Measurements from ENCODE around the gene B3GAT1.

Gene B3GAT1

DNA sequence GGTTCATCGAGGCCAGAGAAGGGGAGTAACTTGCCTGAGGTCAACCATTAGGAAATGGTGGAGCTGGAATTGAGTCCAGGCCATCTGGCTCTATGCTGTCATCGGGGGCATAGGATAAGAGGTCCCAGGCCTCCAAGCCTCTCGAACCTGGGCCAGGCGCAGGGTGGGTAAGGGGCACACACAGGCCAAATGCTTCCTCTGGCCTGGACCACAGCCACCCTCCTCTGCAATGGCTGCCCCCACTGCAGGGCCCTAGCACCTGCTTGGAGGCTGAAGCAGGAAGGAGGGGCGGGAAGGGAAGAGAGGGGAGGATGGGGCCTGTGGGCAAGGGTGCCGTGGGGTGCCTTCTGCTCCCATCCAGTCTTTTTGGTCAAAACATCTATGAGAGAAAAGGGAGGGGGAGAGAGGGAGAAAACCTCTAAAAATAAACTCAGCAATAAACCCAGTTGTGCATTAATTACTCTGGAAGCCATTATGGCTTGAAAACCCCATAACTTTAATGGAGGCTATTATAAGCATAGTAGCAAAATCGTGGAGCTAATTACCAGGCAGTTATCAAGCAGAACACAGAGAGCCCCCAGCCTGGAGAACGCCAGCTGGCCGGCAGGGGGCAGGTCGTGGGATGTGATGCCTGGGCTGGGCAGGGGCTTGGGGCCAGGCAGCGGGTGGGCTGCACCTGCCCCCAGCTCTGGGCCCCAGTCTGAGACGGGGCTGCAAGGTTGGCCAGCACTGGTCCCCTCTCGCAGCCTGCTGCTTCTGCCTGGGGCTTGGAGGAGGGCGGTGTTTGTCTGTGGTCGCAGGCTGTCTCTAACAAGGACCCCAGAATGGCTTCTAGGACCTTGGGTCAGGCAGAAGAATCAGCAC lies 21.1 kb downstream of the B3GAT1 start:
- no peak for DNase-seq (ENCODE audit: low spot score)

DNA sequence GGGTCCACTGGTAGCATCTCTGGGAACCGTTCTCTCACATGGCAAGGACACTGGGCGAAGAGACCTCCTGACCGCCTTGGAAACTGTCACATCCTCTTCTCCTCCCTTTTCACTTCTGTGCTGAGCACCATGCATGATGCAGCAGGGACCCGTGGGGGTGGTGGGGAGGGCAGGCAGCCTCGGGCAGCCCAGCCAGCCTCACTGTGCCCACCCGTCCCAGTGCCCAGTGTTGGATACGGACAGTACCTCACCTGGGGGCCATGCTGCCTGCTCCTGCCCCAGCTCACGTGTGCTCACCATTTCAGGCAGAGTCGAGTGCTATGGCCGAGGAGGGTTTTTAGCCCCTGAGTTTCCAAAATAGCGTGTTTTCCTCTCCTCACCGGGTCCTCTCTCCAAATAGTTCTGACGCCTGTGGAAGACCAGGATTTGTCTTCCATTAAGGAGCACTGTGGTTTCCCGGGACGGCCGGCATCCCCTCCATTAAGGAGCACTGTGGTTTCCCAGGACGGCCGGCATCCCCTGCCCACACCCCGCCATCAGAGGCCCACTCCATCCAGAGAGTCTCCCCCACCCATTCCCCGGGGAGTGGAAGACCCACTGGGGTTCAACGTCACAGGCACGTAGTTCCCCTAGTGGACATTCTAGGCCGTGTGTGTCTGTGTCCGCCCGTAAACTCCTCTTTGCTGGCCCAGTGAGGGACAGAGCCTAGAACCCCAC lies 22.4 kb downstream of the B3GAT1 start:
- DNase-seq (ENCODE audit: low spot score), result no peak

DNA sequence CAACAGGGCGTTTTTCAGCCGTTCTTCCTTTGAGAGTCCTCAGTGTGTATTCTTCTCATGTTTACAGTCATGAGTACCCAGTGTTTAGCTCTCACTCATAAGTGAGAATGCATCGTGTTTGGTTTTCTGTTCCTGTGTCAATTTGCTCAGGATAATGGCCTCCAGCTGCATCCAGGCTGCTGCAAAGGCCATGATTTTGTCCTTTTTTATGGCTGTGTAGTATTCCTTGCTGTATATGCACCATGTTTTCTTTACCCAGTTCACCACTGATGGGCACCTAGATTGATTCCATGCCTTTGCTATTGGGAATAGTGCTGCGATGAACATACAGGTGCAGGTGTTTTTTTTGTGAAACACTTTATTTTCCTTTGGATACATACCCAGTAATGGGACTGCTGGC lies 23.5 kb downstream of the B3GAT1 start:
- no peak for DNase-seq (ENCODE audit: low spot score)

DNA sequence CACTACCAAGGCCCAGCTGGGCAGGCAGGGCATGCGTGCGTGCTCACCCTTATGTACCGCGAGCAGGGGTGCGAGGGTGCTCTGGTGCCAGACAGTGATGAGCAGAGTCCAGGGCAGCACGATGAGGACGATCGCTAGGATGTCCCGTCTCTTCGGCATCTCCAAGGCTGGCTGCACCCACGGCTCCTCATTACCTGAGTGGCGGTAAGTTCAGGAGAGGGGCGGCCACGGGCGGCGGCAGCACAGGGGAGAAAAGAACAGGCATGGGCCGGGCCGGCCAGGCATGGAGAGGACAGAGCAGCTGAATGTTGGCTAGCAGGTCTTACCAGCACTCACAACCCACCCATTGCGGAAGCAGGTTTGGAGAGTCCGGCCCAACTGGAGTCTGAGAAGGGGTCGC lies 24.5 kb downstream of the B3GAT1 start:
- no peak for DNase-seq (ENCODE audit: low spot score)

DNA sequence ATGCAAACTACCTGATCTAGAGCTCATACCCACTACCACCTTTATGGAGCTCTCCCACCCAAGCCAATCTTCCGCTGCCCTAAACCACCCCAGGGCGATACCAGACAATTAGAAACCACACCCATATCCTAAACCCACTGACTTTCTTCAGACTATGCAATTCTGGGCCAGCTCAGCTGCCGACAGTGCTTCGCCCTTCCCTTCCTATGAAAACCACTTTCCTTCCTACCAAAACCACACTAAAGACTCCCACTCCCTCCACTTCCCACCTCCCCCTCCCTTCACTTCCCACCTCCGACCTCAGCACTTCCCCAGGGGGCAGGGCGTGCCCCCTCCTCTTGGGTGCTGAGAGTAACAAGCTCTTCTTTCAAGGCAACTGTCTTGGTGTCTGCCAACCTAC lies 25.1 kb downstream of the B3GAT1 start:
- no peak for DNase-seq (ENCODE audit: low spot score)

DNA sequence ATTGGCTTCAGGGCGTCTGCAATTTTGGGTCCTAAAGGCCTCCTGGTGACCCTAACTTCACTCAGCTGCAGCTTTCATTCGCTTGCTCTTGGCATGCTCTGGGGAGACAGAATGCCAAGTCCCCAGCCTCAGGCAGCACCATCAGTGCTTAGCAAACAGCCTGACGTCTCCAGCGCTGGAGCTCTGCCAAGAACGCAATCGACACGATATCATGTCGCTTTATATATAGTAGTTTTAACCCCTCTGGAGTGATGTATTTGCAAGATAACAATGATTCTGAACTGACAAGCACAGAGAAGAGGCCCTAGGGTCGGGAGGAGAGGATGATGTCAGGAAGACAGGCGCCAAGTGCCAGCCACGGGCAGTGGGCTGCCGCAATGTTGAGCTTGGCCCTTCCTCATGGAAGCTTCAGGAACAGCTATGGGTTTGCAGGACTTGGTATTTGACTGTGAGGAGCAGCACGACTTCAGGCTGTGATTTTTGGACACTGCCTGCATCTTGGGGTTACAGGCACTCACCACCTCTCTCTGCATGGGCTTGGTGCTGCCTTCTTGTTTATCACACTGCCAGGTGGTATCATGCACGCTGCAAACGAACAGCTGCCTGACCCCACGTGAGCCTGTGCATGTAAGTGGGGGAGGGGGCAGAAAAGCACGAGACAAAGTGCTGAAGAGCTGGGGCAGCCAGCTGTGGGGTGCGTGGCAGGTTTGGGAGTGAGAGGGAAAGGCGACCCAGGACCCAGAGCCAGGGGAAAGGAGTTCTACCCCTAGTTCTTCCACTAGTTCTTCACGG lies 26.1 kb downstream of the B3GAT1 start:
- no peak for DNase-seq (ENCODE audit: low spot score)

DNA sequence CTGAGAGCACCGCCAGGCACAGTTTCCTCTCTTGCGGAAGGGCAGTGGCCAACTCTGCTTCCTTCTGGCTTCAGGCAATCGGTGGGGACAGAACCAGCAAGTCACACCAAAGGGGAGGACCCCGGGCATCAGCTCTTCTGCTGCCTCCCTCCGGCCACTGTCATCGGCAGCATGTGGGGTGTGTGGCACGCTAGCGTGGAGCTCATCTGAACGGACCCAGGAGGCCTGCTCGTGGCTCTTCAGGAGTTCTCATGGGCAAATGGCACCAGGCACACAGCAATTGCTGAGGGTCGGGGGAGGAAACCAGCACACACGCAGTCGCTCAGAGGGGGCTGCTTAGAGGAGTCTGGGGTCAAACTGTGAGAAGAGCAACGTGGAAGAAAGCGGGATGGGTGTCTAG lies 26.9 kb downstream of the B3GAT1 start:
- DNase-seq (ENCODE audit: low spot score), result no peak

DNA sequence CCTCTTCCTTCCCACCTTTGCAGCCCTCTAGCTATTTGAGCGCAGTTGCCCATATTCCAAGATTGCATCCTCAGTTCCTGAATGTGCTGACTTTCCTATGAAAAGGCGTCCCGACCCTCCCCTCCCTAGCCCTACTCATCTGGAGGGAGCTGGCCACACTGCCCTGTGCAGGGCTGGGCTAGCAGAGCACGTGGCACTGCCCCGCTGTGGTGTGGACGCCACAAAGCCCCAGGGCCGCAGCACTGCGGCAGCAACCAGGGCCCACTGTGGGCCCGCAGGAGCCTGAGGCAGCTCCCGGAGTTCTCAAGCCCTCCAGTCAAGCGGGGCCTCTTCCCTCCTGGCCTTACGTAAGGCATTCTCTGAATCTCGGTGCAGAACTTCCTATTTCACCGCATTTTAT lies 27.6 kb downstream of the B3GAT1 start:
- DNase-seq (ENCODE audit: low spot score), result no peak

DNA sequence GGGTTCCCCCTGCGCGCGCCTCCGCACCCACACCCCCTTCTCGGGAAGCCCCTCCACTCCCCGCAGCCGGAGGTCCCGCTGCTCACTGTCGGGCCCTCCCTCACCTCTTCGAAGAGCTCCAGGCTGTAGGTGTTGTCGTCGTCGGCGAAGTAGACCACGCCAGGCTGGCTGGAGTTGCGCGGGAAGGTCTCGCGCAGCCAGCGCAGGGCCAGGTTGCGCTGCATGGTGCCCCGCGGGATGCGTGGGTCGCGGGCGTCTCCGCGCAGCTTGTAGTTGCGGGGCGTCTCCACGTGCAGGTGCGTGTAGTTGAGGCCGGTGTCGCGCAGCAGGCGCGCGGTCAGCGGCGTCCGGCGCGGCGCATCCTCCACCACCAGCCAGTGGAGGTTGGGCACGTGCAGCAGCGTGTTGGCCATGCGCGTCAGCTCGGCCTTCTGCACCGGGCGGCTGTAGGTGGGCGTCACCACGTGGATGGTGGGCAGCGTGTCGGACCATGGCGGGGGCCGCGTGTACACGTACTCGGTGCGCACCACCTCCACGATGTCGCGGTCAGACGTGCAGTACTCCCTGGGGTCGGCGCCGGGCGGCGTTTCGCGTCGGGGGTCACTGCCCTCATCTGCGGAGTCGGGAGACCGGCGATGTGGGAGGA lies 28.3 kb downstream of the B3GAT1 start:
- DNase-seq (ENCODE audit: low spot score), result no peak

DNA sequence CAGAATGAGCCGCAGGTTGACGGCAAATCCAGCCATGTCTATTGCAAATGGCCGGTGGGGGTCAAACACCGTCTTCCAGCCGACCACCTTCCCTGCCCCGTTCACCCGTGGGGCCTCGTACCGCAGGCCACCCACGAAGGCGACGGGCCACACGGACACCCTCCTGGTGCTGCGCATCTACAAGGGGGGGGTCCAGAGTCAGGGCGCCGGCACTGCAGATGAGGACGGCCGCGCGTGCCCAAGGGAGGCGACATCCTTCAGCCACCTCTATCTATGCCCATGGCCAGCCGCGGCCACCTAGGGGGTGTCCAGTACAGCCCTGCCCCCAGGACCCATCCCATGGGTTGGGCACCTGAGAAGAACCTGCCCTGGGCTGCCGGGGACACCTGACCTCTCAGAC lies 29.2 kb downstream of the B3GAT1 start:
- DNase-seq (ENCODE audit: low spot score), result no peak

DNA sequence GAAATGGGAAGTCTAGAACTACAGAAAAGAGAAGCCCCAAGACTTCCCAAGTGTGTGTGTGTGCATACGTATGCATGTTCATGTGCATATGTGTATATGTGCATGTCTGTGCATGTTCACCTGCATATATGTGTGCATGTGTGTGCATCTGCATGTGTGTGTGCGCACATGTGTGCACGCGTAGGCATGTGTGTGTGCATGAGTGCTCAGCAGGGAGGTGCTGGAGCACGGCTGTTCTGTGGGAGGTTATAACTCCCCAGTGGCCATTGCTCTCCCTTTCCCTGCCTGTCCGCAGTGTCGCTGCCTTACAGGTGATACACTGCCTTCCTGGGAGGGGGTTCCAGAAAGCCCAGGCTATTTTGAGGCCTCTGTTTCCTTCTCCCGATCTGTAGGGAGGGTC lies 29.8 kb downstream of the B3GAT1 start:
- no peak for DNase-seq (ENCODE audit: low spot score)

DNA sequence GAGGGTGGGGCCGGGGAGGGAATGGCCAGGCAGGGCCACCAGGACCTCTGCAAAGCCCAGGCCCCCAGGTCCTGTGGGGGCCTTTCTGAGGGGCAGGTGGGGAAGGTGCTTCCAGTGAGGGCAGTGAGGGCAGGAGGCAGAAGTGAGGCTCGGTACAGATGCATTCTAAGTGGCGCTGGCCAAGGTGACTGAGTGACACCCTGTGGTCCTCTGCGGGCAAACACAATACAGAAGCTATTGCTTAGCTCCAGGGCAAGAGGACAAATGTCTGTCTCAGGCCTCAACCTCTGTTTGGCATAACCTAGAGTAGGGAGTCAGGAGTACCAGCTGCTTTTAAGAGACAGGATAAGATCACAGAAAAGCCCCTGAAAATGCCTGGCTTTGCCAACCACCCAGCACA lies 31.3 kb downstream of the B3GAT1 start:
- no peak for DNase-seq (ENCODE audit: low spot score)

DNA sequence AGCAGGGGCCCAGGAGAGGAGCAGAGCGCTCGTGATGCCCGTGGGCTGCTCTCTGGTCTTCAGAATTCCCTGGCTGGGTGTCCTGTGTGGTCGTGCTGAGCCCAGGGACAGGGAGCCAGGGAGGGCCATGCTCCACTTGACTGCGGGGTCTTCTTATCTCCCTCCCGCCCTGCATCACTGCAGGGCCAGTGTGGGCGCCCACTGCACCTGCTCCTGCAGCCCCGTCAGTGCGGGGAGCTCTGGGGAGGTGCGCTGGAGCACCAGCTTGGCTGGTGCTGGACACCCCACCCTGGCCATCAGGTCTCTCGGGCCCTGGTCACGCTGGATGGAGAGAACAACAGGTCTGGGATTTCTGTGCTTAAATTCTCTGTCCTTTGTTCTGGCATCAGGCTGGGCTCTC lies 31.8 kb downstream of the B3GAT1 start:
- DNase-seq (ENCODE audit: low spot score), result no peak

DNA sequence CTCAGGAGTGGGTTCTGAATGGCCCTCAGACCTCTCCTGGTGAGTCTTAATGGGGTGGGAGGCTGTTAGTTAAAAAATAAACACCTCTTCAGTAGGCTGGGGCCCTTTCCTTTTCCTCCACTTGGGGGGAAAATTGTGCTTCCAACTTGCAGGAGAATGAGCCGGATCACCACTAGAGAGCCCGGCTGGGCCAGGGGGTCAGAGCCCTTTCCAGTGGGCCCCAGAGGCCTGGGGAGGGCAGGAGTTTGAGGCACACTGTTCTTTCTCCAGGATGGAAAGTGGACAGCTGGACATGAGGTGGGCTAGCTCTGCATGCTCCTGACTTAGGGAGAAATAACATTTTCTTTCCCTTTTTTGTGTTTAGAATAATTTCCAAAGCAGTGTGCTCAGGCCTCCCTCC lies 32.8 kb downstream of the B3GAT1 start:
- DNase-seq (ENCODE audit: low spot score), result no peak

DNA sequence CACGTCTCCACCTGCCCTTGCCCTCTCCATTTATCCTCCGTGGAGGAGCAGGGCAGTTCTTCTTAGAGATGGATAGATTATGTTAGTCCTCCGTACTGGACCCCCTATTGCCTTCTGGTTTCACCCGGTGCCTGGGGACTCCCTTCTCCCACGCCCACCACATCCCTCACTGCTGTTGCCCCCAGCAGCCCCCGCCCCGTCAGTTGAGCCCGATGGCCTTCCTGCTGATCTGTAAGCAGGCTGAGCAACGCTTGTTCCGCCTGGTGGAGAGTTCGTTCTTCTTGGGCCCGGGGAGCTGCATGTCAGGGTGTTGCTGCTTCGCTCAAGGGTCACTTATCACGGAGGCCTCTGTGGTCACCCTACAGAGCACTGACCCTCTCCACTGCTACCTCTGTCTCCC lies 34.2 kb downstream of the B3GAT1 start:
- DNase-seq (ENCODE audit: low spot score), result no peak

DNA sequence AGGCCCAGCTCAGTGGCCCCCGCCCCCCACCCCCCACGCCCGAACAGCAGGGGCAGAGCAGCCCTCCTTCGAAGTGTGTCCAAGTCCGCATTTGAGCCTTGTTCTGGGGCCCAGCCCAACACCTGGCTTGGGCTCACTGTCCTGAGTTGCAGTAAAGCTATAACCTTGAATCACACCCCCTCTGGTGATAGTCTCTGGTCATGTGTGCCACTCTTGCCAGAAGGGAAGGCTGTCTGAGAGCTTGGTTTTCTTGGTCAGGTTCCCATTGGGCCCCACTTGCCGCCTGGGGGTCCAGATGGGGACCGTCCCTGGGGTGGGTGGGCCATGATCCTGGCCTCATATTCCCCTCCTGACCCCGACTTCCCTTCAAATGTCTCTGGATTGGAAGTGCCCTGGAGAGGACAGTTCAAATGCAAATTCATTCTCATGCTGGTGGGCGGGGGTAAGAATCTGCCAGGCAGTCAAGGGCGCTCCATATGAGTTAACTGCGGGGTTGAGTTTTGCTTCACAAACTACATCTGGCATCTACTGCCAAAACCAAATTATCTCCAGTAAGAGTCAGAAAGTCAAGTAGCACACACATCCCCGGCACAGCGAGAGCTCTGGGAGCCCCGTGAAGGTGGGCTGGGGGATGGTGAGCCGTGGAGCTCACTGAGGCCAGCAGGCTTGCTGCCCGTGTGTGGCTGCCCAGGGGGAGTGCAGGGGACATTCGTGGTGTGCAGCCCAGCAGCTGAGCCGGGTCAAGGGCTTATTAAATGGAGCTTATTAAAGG lies 35.7 kb downstream of the B3GAT1 start:
- DNase-seq (ENCODE audit: low spot score), result no peak

DNA sequence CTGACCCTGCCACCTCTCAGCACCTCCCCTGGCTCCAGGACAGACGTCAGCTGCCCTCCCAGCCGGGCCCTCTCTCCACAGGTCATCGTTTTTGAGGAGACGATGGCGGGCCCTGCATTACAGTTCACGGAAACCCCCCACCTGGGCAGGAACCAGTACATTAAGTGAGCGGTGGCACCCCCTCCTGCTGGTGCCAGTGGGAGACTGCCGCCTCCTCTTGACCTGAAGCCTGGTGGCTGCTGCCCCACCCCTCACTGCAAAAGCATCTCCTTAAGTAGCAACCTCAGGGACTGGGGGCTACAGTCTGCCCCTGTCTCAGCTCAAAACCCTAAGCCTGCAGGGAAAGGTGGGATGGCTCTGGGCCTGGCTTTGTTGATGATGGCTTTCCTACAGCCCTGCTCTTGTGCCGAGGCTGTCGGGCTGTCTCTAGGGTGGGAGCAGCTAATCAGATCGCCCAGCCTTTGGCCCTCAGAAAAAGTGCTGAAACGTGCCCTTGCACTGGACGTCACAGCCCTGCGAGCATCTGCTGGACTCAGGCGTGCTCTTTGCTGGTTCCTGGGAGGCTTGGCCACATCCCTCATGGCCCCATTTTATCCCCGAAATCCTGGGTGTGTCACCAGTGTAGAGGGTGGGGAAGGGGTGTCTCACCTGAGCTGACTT lies 37.0 kb downstream of the B3GAT1 start:
- no peak for DNase-seq (ENCODE audit: low spot score)

DNA sequence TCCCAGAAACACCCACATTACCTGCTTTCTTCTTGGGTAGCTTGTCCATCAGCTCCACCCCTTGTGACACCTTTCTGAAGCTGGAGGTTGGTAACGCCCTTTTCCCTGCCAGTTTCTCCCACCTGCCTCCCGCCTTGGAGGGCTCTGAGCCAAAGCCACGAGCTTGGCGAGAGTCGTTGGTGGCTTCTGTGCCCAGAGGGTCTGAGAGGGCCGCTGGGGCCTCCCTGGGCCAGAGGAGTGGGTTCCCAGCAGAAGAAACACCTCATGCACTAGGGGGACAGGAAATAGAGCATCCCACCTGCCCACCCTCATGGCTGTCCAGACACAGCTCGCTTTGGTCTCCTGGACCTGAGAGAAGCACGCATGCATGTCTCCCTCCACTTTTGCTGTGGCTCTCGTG lies 37.9 kb downstream of the B3GAT1 start:
- DNase-seq (ENCODE audit: low spot score), result no peak

DNA sequence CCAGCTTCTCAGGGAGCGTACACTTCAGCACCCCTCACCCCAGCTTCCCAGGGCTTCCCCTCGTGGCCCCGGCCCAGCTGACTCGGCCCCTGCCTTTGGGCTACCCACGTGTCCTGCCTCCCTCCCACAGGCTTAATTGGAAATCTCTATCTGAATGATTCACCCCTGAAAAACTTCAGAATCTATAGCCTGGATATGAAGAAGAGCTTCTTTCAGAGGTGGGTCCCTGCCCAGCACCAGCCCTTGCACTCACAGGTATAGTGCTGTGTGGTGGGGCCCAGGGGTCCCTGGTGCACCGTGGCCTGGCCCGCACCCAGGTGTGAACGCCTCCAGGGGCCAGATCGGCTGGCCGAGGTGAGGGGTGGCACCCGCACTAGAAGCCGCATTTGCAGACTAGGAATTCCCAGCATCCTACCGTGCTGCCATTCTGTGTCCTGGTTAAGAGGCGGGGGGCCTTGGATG lies 38.4 kb downstream of the B3GAT1 start:
- DNase-seq (ENCODE audit: low spot score), result no peak

DNA sequence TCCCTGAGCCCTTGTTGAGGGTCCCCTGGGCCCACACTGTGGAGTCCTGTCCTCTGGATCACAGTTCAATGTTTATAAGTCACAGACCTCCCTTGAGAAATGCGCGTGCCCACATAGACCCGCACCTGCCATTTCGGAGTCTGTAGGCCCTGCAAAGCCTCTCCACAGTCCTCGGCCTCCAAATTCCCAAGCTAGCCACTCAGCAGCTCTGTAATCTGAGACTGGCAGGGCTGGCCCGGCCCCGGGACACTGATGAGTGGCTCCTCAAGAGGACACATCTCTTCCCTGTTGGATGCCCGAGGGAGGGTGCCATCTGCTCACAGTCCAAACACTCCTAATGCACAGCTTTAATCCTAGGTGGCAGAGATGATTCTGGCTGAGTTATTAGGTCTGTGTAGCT lies 39.1 kb downstream of the B3GAT1 start:
- no peak for DNase-seq (ENCODE audit: low spot score)

DNA sequence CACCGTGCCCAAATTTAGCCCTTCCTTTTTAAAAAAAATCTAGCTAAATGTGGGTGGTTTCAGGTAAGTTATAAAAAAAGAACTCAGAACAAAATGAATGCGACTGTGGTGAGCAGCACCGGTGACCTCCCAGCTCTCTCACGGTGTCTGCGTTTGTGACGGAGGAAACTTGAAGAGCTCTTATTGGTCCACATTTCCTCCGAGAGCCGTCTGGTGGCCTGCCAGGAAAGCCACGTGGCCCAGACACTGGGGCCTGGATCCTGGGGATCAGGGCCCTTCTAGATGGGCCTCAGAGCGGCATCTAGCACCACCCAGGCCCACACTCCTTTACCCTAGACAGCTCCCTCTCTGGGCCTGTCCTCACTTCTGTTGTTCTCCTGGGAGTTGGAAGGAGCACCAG lies 39.5 kb downstream of the B3GAT1 start:
- DNase-seq (ENCODE audit: low spot score), result no peak
